Measurements from ENCODE around the gene FLG2.

The FLG2 gene

DNA sequence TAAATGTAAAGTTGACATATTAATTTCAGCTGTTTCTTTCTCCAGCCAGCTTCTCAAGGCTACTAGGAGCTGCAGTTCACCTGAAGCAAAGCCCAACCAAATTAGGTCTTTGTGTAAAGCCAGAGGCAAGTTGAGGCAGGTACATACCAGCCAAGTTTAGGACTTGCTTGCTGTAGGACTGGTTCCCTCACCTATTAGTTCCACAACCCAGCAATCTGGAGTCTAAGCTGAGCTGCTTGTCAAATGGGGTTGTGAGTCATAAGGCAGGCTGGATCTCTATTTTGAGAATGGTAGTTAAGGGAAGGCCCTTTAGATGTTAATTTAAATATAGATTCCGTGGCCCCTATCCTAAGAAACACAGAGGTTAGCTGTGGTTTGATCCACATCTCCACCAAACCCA is 7.6 kb upstream of the FLG2 start:
- no CpG with 5 or more reads among the region's 1 CpG for WGBS, 2 experiments (ENCODE audit: insufficient coverage in 2 of 2)

GRCh38 chr1:152356736-152357135 is 3.1 kb downstream of the FLG2 start:
- WGBS, 2 experiments (ENCODE audit: insufficient coverage in 2 of 2) = 33 to 60% methylated on average over 1 of the region's 1 CpG

More for the DNA sequence above, 7.6 kb upstream of the FLG2 start:
- Histone ChIP-seq H3K4me3 (ENCODE audit: extremely low read depth, insufficient read depth, low read length, poor library complexity, severe bottlenecking) (no peak overlapping the region), H3K36me3 (ENCODE audit: control insufficient read depth, insufficient read depth, low read length) (no peaks in the 10 kb centered on the region), H3K27ac (ENCODE audit: low read depth, low read length, severe bottlenecking) (no peak overlapping the region), H3K9me3 (ENCODE audit: control insufficient read depth, low read length) (peaks cover 18% of the 10 kb centered on the region), H3K4me1 (ENCODE audit: control insufficient read depth, insufficient read depth, low read length, poor library complexity, severe bottlenecking) (no peaks in the 10 kb centered on the region)

GRCh38 chr1:152349611-152350010 is 10.2 kb downstream of the FLG2 start:
- H3K9me3 ChIP-seq (ENCODE audit: control insufficient read depth, low read length) = peaks cover 31% of the 10 kb centered on the region
- WGBS, 2 experiments (ENCODE audit: insufficient coverage in 2 of 2) = 83 to 91% methylated on average over 2 of the region's 2 CpGs
- H3K27ac ChIP-seq (ENCODE audit: low read depth, low read length, severe bottlenecking) = no peak overlapping the region

More at GRCh38 chr1:152356736-152357135, 3.1 kb downstream of the FLG2 start:
- Histone ChIP-seq H3K9me3 (ENCODE audit: control insufficient read depth, low read length) (peaks cover 62% of the 10 kb centered on the region), H3K4me1 (ENCODE audit: control insufficient read depth, insufficient read depth, low read length, poor library complexity, severe bottlenecking) (no peaks in the 10 kb centered on the region), H3K4me3 (ENCODE audit: extremely low read depth, insufficient read depth, low read length, poor library complexity, severe bottlenecking) (no peak overlapping the region), H3K36me3 (ENCODE audit: control insufficient read depth, insufficient read depth, low read length) (no peaks in the 10 kb centered on the region), H3K27ac (ENCODE audit: low read depth, low read length, severe bottlenecking) (no peak overlapping the region)

DNA sequence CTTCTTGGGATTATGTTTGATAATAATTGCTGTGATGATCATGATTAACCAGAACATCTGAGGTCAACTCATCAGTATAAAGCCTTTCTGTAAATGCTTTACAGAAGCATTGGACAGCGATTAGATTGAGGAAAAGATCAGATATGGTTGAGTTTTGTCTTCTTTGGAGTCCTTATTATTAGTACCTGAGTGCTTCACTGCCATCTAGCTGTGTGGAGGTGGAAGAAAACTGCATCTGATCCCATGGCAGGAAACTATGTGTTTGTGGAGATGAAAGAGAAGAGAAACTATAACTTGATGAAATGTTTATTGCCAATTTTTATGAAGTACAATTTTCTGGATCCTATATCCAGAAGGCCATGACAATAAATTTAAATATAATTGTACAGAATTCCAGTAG is 11.4 kb downstream of the FLG2 start:
- WGBS, 2 experiments (ENCODE audit: insufficient coverage in 2 of 2) = 20% methylated on average over 1 of the region's 1 CpG; no CpG with 5 or more reads in 1 of the 2 experiments
- H3K9me3 ChIP-seq (ENCODE audit: control insufficient read depth, low read length) = peaks cover 28% of the 10 kb centered on the region
- no peak overlapping the region for H3K27ac ChIP-seq (ENCODE audit: low read depth, low read length, severe bottlenecking)
- no peaks in the 10 kb centered on the region for H3K36me3 ChIP-seq (ENCODE audit: control insufficient read depth, insufficient read depth, low read length)
- no peak overlapping the region for H3K4me3 ChIP-seq (ENCODE audit: extremely low read depth, insufficient read depth, low read length, poor library complexity, severe bottlenecking)
- H3K4me1 ChIP-seq (ENCODE audit: control insufficient read depth, insufficient read depth, low read length, poor library complexity, severe bottlenecking) = no peaks in the 10 kb centered on the region

More at GRCh38 chr1:152349611-152350010, 10.2 kb downstream of the FLG2 start:
- Histone ChIP-seq H3K36me3 (ENCODE audit: control insufficient read depth, insufficient read depth, low read length) (no peaks in the 10 kb centered on the region), H3K4me3 (ENCODE audit: extremely low read depth, insufficient read depth, low read length, poor library complexity, severe bottlenecking) (no peak overlapping the region), H3K4me1 (ENCODE audit: control insufficient read depth, insufficient read depth, low read length, poor library complexity, severe bottlenecking) (no peaks in the 10 kb centered on the region)

DNA sequence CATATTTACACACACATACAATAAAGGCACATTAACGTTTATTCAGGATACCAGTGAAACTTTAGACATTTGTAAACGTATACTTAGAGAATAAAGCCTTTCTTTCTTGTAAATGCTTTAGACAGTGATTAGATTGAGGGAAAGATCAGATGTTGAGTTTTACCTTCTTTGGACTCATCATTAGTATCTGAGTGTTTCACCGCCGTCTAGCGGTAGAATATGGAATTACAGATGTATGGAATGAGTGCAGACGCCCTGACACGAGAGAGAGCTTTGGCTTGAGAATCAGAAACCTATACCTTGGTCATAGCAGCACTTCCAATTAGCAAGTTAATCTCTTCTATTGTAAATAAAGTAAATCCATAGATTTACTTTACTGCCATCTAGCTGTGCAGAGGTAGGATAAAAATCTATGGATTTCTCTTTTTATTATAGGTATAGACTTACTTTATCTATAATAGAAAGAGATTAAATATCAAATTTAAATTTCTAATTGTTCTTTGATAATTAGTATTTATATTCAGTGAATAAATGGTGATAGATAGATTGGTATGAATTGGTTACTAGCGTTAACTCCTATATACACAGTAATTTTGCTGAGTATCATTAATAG is 12.6 kb downstream of the FLG2 start:
- Histone ChIP-seq H3K36me3 (ENCODE audit: control insufficient read depth, insufficient read depth, low read length) (no peaks in the 10 kb centered on the region), H3K4me3 (ENCODE audit: extremely low read depth, insufficient read depth, low read length, poor library complexity, severe bottlenecking) (no peak overlapping the region), H3K27ac (ENCODE audit: low read depth, low read length, severe bottlenecking) (no peak overlapping the region), H3K4me1 (ENCODE audit: control insufficient read depth, insufficient read depth, low read length, poor library complexity, severe bottlenecking) (no peaks in the 10 kb centered on the region), H3K9me3 (ENCODE audit: control insufficient read depth, low read length) (peaks cover 20% of the 10 kb centered on the region)
- WGBS, 2 experiments (ENCODE audit: insufficient coverage in 2 of 2) = 33% methylated on average over 3 of the region's 8 CpGs; no CpG with 5 or more reads in 1 of the 2 experiments

GRCh38 chr1:152344438-152344837 is 15.4 kb downstream of the FLG2 start:
- H3K27ac ChIP-seq (ENCODE audit: low read depth, low read length, severe bottlenecking) = no peak overlapping the region
- H3K4me3 ChIP-seq (ENCODE audit: extremely low read depth, insufficient read depth, low read length, poor library complexity, severe bottlenecking) = no peak overlapping the region
- H3K36me3 ChIP-seq (ENCODE audit: control insufficient read depth, insufficient read depth, low read length) = no peaks in the 10 kb centered on the region
- H3K9me3 ChIP-seq (ENCODE audit: control insufficient read depth, low read length) = peaks cover 13% of the 10 kb centered on the region
- no peaks in the 10 kb centered on the region for H3K4me1 ChIP-seq (ENCODE audit: control insufficient read depth, insufficient read depth, low read length, poor library complexity, severe bottlenecking)

DNA sequence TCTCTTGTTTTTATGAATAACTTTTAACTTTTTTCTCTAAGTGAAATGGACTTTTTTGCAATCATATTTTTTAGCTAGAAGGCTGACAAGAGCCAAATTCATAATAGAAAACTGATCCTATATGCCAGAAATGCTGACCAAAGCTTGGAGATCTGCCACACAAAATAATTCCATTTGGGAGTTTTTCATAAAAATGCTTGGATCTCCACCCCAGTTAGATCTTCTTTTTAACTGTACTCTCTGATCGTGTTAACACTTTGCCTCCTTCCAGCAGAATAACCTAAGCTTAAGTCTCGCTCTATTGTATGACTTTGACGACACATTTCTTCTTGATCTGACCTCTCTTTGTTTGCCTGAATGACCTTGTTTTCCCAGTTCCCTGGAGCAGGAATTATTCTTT is 16.8 kb downstream of the FLG2 start:
- WGBS, 2 experiments (ENCODE audit: insufficient coverage in 2 of 2) = 81 to 82% methylated on average over 3 of the region's 3 CpGs

GRCh38 chr1:152335399-152335798 is 24.4 kb downstream of the FLG2 start:
- H3K9me3 ChIP-seq (ENCODE audit: control insufficient read depth, low read length) = peaks cover 38% of the 10 kb centered on the region
- H3K4me1 ChIP-seq (ENCODE audit: control insufficient read depth, insufficient read depth, low read length, poor library complexity, severe bottlenecking) = no peaks in the 10 kb centered on the region
- no peak overlapping the region for H3K27ac ChIP-seq (ENCODE audit: low read depth, low read length, severe bottlenecking)
- H3K4me3 ChIP-seq (ENCODE audit: extremely low read depth, insufficient read depth, low read length, poor library complexity, severe bottlenecking) = no peak overlapping the region
- H3K36me3 ChIP-seq (ENCODE audit: control insufficient read depth, insufficient read depth, low read length) = no peaks in the 10 kb centered on the region
- 31% methylated on average over 2 of the region's 7 CpGs; no CpG with 5 or more reads in 1 of the 2 experiments for WGBS, 2 experiments (ENCODE audit: insufficient coverage in 2 of 2)

More for the DNA sequence above, 16.8 kb downstream of the FLG2 start:
- Histone ChIP-seq H3K36me3 (ENCODE audit: control insufficient read depth, insufficient read depth, low read length) (no peaks in the 10 kb centered on the region), H3K4me1 (ENCODE audit: control insufficient read depth, insufficient read depth, low read length, poor library complexity, severe bottlenecking) (no peaks in the 10 kb centered on the region), H3K9me3 (ENCODE audit: control insufficient read depth, low read length) (peaks cover 13% of the 10 kb centered on the region), H3K4me3 (ENCODE audit: extremely low read depth, insufficient read depth, low read length, poor library complexity, severe bottlenecking) (no peak overlapping the region), H3K27ac (ENCODE audit: low read depth, low read length, severe bottlenecking) (no peak overlapping the region)

DNA sequence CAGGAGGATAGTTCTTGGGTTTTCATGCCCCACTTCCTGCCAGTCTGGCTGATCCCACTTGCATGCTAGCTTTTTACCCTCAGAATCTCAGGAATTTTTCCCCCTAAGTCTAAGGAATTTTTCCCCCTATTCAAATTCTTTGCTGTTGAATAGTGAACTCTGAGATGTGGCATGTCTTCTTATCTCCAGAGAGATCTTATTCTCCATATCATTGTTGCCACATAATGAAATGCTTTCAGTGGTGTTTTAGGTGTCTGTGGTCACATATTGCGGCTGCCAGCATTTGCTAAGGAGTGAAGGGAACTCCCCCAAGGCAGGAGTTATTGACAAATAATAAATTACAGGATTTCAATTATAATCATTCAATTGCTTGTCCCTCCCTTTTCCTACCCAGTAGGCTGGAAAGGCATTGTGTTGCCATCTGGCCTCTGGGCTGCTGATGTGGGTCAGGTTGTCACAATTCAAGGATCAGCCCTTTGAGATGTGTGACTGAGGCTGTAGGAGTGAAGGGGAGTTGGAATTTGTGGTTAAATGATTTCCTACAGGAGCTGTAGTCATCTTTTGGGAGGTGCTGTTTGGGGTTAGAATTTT is 30.9 kb downstream of the FLG2 start:
- Histone ChIP-seq H3K9me3 (ENCODE audit: control insufficient read depth, low read length) (peaks cover 46% of the 10 kb centered on the region), H3K36me3 (ENCODE audit: control insufficient read depth, insufficient read depth, low read length) (no peaks in the 10 kb centered on the region), H3K4me1 (ENCODE audit: control insufficient read depth, insufficient read depth, low read length, poor library complexity, severe bottlenecking) (no peaks in the 10 kb centered on the region), H3K27ac (ENCODE audit: low read depth, low read length, severe bottlenecking) (no peak overlapping the region), H3K4me3 (ENCODE audit: extremely low read depth, insufficient read depth, low read length, poor library complexity, severe bottlenecking) (no peak overlapping the region)
- no CpG with 5 or more reads among the region's 1 CpG for WGBS, 2 experiments (ENCODE audit: insufficient coverage in 2 of 2)

- peaks cover 33% of the 10 kb centered on the region for H3K9me3 ChIP-seq (ENCODE audit: control insufficient read depth, low read length)
- no CpG with 5 or more reads among the region's 1 CpG for WGBS, 2 experiments (ENCODE audit: insufficient coverage in 2 of 2)
- H3K4me3 ChIP-seq (ENCODE audit: extremely low read depth, insufficient read depth, low read length, poor library complexity, severe bottlenecking) = no peak within 1 kb of the TSS
- no peak within 1 kb of the TSS for H3K27ac ChIP-seq (ENCODE audit: low read depth, low read length, severe bottlenecking)
- H3K4me1 ChIP-seq (ENCODE audit: control insufficient read depth, insufficient read depth, low read length, poor library complexity, severe bottlenecking) = no peaks in the 10 kb centered on the region
- no peaks in the 10 kb centered on the region for H3K36me3 ChIP-seq (ENCODE audit: control insufficient read depth, insufficient read depth, low read length)
Measured at GRCh38 chr1:152325111-152325510, 34.7 kb downstream of the FLG2 start, which contains the start of gene FLG. FLG (minus strand) TSS chr1:152325239; CDS start chr1:152315456, 9,783 bp downstream.

GRCh38 chr1:152313970-152314369 is 45.8 kb downstream of the FLG2 start:
- Histone ChIP-seq H3K4me3 (ENCODE audit: extremely low read depth, insufficient read depth, low read length, poor library complexity, severe bottlenecking) (no peak overlapping the region), H3K27ac (ENCODE audit: low read depth, low read length, severe bottlenecking) (no peak overlapping the region), H3K36me3 (ENCODE audit: control insufficient read depth, insufficient read depth, low read length) (no peaks in the 10 kb centered on the region), H3K4me1 (ENCODE audit: control insufficient read depth, insufficient read depth, low read length, poor library complexity, severe bottlenecking) (no peaks in the 10 kb centered on the region), H3K9me3 (ENCODE audit: control insufficient read depth, low read length) (peaks cover 35% of the 10 kb centered on the region)
- WGBS, 2 experiments (ENCODE audit: insufficient coverage in 2 of 2) = 33 to 50% methylated on average over 1 of the region's 1 CpG
